HG03175 (cell line): ENCODE data around the gene AOC1.

Source experiments
- ATAC-seq: cut with Tn5 transposase; IDR thresholded peaks from one replicate; pipeline ENCODE4 v1.9.1; 2021; ENCODE audit warnings: mild to moderate bottlenecking, moderate library complexity; ENCODE audit not compliant: unreplicated experiment

The AOC1 gene

GRCh38 chr7:150835019-150835418 lies 17.3 kb upstream of the AOC1 start:
- no peak for ATAC-seq

- no peak for ATAC-seq
Measured at GRCh38 chr7:150835702-150836280, 16.5 kb upstream of the AOC1 start.

GRCh38 chr7:150838965-150839650 lies 13.2 kb upstream of the AOC1 start:
- no peak for ATAC-seq

- ATAC-seq = no peak
Measured at GRCh38 chr7:150842018-150842417, 10.3 kb upstream of the AOC1 start.

GRCh38 chr7:150842716-150843115 lies 9.6 kb upstream of the AOC1 start:
- ATAC-seq = no peak

GRCh38 chr7:150845421-150845861 lies 6.9 kb upstream of the AOC1 start:
- ATAC-seq = no peak

- ATAC-seq = no peak
Measured at GRCh38 chr7:150846291-150847115, 5.8 kb upstream of the AOC1 start.

- no peak for ATAC-seq
Measured at GRCh38 chr7:150847536-150847935, 4.8 kb upstream of the AOC1 start.

GRCh38 chr7:150848111-150848510 lies 4.2 kb upstream of the AOC1 start:
- no peak for ATAC-seq

GRCh38 chr7:150848561-150849115 lies 3.7 kb upstream of the AOC1 start:
- no peak for ATAC-seq

GRCh38 chr7:150849204-150849775 lies 3.0 kb upstream of the AOC1 start:
- ATAC-seq = no peak

GRCh38 chr7:150850273-150850672 lies 2.0 kb upstream of the AOC1 start:
- no peak for ATAC-seq

- ATAC-seq = no peak
Measured at GRCh38 chr7:150851492-150852370, 586 bp upstream of the AOC1 start.

GRCh38 chr7:150854066-150855000 lies 2.0 kb downstream of the AOC1 start:
- ATAC-seq = no peak

GRCh38 chr7:150855046-150855445 lies 2.7 kb downstream of the AOC1 start:
- no peak for ATAC-seq

- ATAC-seq = no peak
Measured at GRCh38 chr7:150855476-150856302, 3.4 kb downstream of the AOC1 start.

- ATAC-seq = no peak
Measured at GRCh38 chr7:150856303-150857275, 4.3 kb downstream of the AOC1 start.
